HepG2 (cell line): ENCODE results near the gene TMEM221. TPM values are rescaled to one million over a fixed set of nuclear protein-coding genes. Genes with fewer than 3 reads are reported as not detected.
A peak's percentile ranks its signal among the peaks of the same experiment; 100 is the strongest.

Experiments
- AKNA ChIP-seq: sonication (generic); formaldehyde crosslinking; IDR thresholded peaks from 2 replicates; pipeline ENCODE4 v1.4.0; 2020; ENCODE audit warnings: missing genetic modification reagents, borderline replicate concordance
- ARNTL ChIP-seq: sonication (generic); formaldehyde crosslinking; IDR thresholded peaks from 2 replicates; pipeline ENCODE4 v1.4.0; 2020; ENCODE audit warnings: mild to moderate bottlenecking, missing genetic modification reagents
- CBFB ChIP-seq: sonication (generic); formaldehyde crosslinking; IDR thresholded peaks from 2 replicates; pipeline ENCODE4 v1.4.0; 2020; ENCODE audit warnings: missing genetic modification reagents
- JUN ChIP-seq: sonication (generic); formaldehyde crosslinking; IDR thresholded peaks from 2 replicates; pipeline ENCODE4 v1.4.0; 2020; ENCODE audit warnings: mild to moderate bottlenecking, missing genetic modification reagents
- KDM2A ChIP-seq: sonication (generic); formaldehyde crosslinking; IDR thresholded peaks from 2 replicates; pipeline ENCODE4 v1.4.0; 2020; ENCODE audit warnings: low read depth, missing genetic modification reagents, borderline replicate concordance
- MEIS1 ChIP-seq: sonication (generic); formaldehyde crosslinking; IDR thresholded peaks from 2 replicates; pipeline ENCODE4 v1.9.0; 2021; ENCODE audit warnings: mild to moderate bottlenecking, missing genetic modification reagents, moderate library complexity, borderline replicate concordance
- MXI1 ChIP-seq: IDR thresholded peaks from 3 replicates; pipeline ENCODE4 v1.6.1; 2012; ENCODE audit warnings: low read depth, low read length, inconsistent platforms, borderline replicate concordance
- NR2F2 ChIP-seq: IDR thresholded peaks from 2 replicates; pipeline ENCODE4 v1.6.1; 2012; ENCODE audit warnings: low read depth, inconsistent platforms, borderline replicate concordance
- PATZ1 ChIP-seq: sonication (generic); formaldehyde crosslinking; IDR thresholded peaks from 2 replicates; pipeline ENCODE4 v1.4.0; 2020; ENCODE audit warnings: missing genetic modification reagents
- RNF2 ChIP-seq: fragments of 450-650 bp; conservative IDR thresholded peaks from 2 replicates; pipeline ENCODE4 v1.6.1; 2016; ENCODE audit warnings: low read depth
- RORA ChIP-seq: sonication (generic); formaldehyde crosslinking; IDR thresholded peaks from 2 replicates; pipeline ENCODE4 v1.5.0; 2020; ENCODE audit warnings: mild to moderate bottlenecking, missing genetic modification reagents, moderate library complexity
- UBTF ChIP-seq: sonication (generic); formaldehyde crosslinking; IDR thresholded peaks from 2 replicates; pipeline ENCODE4 v1.4.0; 2020; ENCODE audit warnings: mild to moderate bottlenecking, missing genetic modification reagents
- ZBTB33 ChIP-seq: sonication (generic); formaldehyde crosslinking; IDR thresholded peaks from 2 replicates; pipeline ENCODE4 v1.4.0; 2020; ENCODE audit warnings: missing genetic modification reagents
- ZNF556 ChIP-seq: sonication (generic); formaldehyde crosslinking; IDR thresholded peaks from 2 replicates; pipeline ENCODE4 v1.4.0; 2020; ENCODE audit warnings: mild to moderate bottlenecking, missing genetic modification reagents, borderline replicate concordance
- ZNF580 ChIP-seq: IDR thresholded peaks from 2 replicates; pipeline ENCODE4 v1.6.1; 2016; ENCODE audit warnings: low read depth, borderline replicate concordance
- ZNF782 ChIP-seq: sonication (generic); formaldehyde crosslinking; IDR thresholded peaks from 2 replicates; pipeline ENCODE4 v1.4.0; 2020; ENCODE audit warnings: missing genetic modification reagents, mild to moderate bottlenecking, borderline replicate concordance
- polyA plus RNA-seq, 8 experiments: library from polyadenylated mRNA; depleted of rRNA in 3 of 8; stranded (reverse) in 7 of 8; unstranded in 1 of 8; fragments of >200 nt; fragmentation: Illumina TruSeq in 4 of 8; extraction: Trizol in 4 of 8; gene quantifications; 2 replicates each; pipeline versions ENCODE4 v1.2.1 to v1.2.3, GENCODE V29; 2011 to 2016; ENCODE audit warnings: low read depth in 4 of 8, missing spikeins in 1 of 8, mixed read lengths in 1 of 8; ENCODE audit not compliant: insufficient read depth in 1 of 8
- total RNA-seq, 5 experiments: library from RNA; depleted of rRNA; stranded (reverse); fragments of >200 nt; fragmentation: Illumina TruSeq; extraction: Trizol; gene quantifications; 2 replicates each; pipeline ENCODE4 v1.2.3, GENCODE V29; 2016; ENCODE audit warnings: low read depth in 1 of 5

TMEM221 gene
- total and polyA plus RNA-seq, 2 of the 13 experiments (the other 11 are each of a cell fraction or from before 2014, with no cell fraction given): 0.33 to 0.77 TPM

GRCh38 chr19:17488593-17489391 is 40.3 kb upstream of the TMEM221 start (continued):
- TF ChIP-seq ZNF782 (CRISPR knock-in tag) (peak; percentile 43; the same call in 1 of the 2 replicates), UBTF (CRISPR knock-in tag) (0 out of 2 replicates have a peak, but pooled peaks have one; percentile 21), MEIS1 (0 out of 2 replicates have a peak, but pooled peaks have one; percentile 76), ZNF580 (0 out of 2 replicates have a peak, but pooled peaks have one; percentile 27), ZBTB33 (peak; percentile 72; the same call in 1 of the 2 replicates), NR2F2 (no peak), RORA (CRISPR knock-in tag) (no peak), AKNA (CRISPR knock-in tag) (no peak), CBFB (no peak), KDM2A (CRISPR knock-in tag) (peak; percentile 28; the same call in 1 of the 2 replicates), RNF2 (0 out of 2 replicates have a peak, but pooled peaks have one; percentile 31), MXI1 (0 out of 3 replicates have a peak, but pooled peaks have one; percentile 30), JUN (CRISPR knock-in tag) (no peak), ARNTL (CRISPR knock-in tag) (0 out of 2 replicates have a peak, but pooled peaks have one; percentile 16), ZNF556 (CRISPR knock-in tag) (no peak), PATZ1 (CRISPR knock-in tag) (peak; percentile 64; the same call in 1 of the 2 replicates)
